Neural progenitor cell (in vitro differentiated cells): ENCODE data around the gene NFATC2. TPM values are rescaled to one million over a fixed set of nuclear protein-coding genes. Genes with fewer than 3 reads are reported as not detected.

Source experiments
- DNase-seq: peaks from one replicate; pipeline ENCODE4 v3.0.0-alpha.2; 2016; ENCODE audit warnings: low spot score
- H2AFZ ChIP-seq: fragments of 200-600 bp; sonication (generic); replicated peaks from 2 replicates; pipeline ENCODE4 v1.6.1; 2016; ENCODE audit warnings: antibody characterized with exemption
- H3F3A ChIP-seq: fragments of 200-600 bp; sonication (generic); 2 replicates; pipeline ENCODE4 v1.6.1; 2016; ENCODE audit warnings: antibody characterized with exemption, low read depth
- H3K27ac ChIP-seq: fragments of 200-600 bp; sonication (generic); 2 replicates; pipeline ENCODE4 v1.5.1; 2016; ENCODE audit warnings: mild to moderate bottlenecking
- H3K27me3 ChIP-seq: fragments of 200-600 bp; sonication (generic); 2 replicates; pipeline ENCODE4 v1.6.1; 2016; ENCODE audit warnings: mild to moderate bottlenecking, moderate library complexity
- H3K36me3 ChIP-seq: fragments of 200-600 bp; sonication (generic); 2 replicates; pipeline ENCODE4 v1.5.1; 2016
- H3K4me1 ChIP-seq: fragments of 200-600 bp; sonication (generic); 2 replicates; pipeline ENCODE4 v1.6.1; 2016; ENCODE audit warnings: mixed run types
- H3K4me2 ChIP-seq: fragments of 200-600 bp; sonication (generic); 2 replicates; pipeline ENCODE4 v1.6.1; 2016
- H3K4me3 ChIP-seq: fragments of 200-600 bp; sonication (generic); 2 replicates; pipeline ENCODE4 v1.5.1; 2016
- H3K79me2 ChIP-seq: fragments of 200-600 bp; sonication (generic); 2 replicates; pipeline ENCODE4 v1.6.1; 2016; ENCODE audit warnings: low read depth
- H3K9ac ChIP-seq: fragments of 200-600 bp; sonication (generic); 2 replicates; pipeline ENCODE4 v1.6.1; 2016
- H3K9me3 ChIP-seq: fragments of 200-600 bp; sonication (generic); 2 replicates; pipeline ENCODE4 v1.5.1; 2016; ENCODE audit warnings: low read depth
- H4K20me1 ChIP-seq: fragments of 200-600 bp; sonication (generic); 2 replicates; pipeline ENCODE4 v1.6.1; 2016; ENCODE audit warnings: low read depth
- H3K27ac Mint-ChIP-seq: 3 replicates; pipeline ENCODE4 v1.8.0; 2021; ENCODE audit warnings: mixed read lengths
- H3K27me3 Mint-ChIP-seq: 2 replicates; pipeline ENCODE4 v1.8.0; 2022; ENCODE audit warnings: low read depth, mild to moderate bottlenecking, inconsistent platforms, moderate library complexity, mixed read lengths; ENCODE audit not compliant: insufficient read depth
- H3K36me3 Mint-ChIP-seq: 3 replicates; pipeline ENCODE4 v1.8.0; 2021; ENCODE audit warnings: mixed read lengths
- H3K4me1 Mint-ChIP-seq: 3 replicates; pipeline ENCODE4 v1.8.0; 2021; ENCODE audit warnings: mixed read lengths
- H3K4me3 Mint-ChIP-seq: 3 replicates; pipeline ENCODE4 v1.8.0; 2021; ENCODE audit warnings: mild to moderate bottlenecking, moderate library complexity, mixed read lengths
- H3K9me3 Mint-ChIP-seq: 3 replicates; pipeline ENCODE4 v1.8.0; 2020; ENCODE audit warnings: mixed read lengths
- CTCF ChIP-seq: fragments of 200-600 bp; sonication (generic); IDR thresholded peaks from 2 replicates; pipeline ENCODE4 v1.5.1; 2017; ENCODE audit warnings: antibody characterized with exemption, mild to moderate bottlenecking
- EZH2 ChIP-seq: fragments of 200-600 bp; sonication (generic); IDR thresholded peaks from 2 replicates; pipeline ENCODE4 v1.6.1; 2017; ENCODE audit warnings: antibody characterized with exemption, mild to moderate bottlenecking, moderate library complexity
- EZH2phosphoT487 ChIP-seq: fragments of 200-600 bp; sonication (generic); IDR thresholded peaks from 2 replicates; pipeline ENCODE4 v1.6.1; 2017; ENCODE audit warnings: antibody characterized with exemption
- total RNA-seq: library from RNA; depleted of rRNA; stranded (reverse); fragments of >200 nt; gene quantifications from 2 replicates; pipeline ENCODE4 v1.2.3, GENCODE V29; 2015; ENCODE audit warnings: low replicate concordance

The NFATC2 gene
- total RNA-seq, 1 donor from 2014 or later = 0.19 TPM

DNA sequence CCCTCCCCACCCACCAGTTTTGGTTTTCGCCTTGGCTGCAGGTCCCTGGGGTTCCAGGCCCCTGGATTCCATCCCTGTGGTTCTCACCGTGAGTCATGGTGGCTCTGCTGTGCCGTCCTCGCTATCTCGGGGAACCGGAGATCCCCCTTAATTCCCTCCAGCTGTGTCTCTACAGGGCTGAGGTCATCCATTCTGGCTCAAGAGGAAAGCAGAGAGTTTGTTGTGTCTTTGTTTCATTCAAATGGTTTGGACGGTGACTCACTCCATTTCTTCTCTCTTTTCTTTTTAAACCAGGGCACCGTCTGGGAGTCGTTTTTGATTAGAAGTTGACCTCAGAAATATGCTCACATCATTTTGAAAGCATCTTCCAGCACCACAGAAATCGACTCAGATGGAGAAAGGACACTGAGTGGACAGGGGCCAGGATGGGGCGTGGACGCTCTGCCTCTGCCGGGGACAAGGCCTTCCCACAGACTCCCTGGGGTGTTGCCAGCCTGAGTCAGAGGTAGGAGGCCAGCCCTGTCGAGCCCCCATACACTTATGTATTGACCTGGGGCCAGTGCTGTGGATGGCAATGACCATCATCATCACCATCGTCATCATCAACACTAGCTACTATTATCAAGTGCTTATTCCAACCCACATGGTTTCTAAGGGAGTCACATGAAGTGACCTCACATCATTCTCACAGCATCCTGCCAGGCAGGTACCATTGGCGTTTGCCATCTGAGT is 176.2 kb downstream of the NFATC2 start:
- H2AFZ ChIP-seq = no peak overlapping the region

DNA sequence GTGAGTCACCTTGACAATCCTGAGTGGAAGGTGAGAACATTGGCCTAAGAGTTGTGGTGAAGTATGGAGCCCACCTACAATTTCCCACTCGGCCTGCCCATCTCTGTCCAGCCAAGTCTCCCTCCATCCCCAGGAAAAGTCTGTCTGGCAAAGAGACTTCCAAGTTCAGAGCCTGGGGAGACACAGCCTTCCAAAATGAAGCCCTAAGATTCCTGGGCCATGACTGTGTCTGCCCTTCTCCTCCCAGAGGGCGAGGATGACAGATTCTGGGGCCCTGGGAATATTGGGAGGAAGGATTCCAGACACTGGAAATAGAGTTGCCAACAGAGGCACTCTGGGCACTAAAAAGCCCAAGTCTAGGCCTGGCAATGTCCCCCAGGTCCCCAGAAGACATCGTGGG is 176.8 kb downstream of the NFATC2 start:
- Histone ChIP-seq H3K79me2 (no peaks in the 10 kb centered on the region), H3K4me3 (no peak overlapping the region), H3K27me3 (no peaks in the 10 kb centered on the region), H3K9me3 (no peaks in the 10 kb centered on the region), H3K36me3 (no peaks in the 10 kb centered on the region), H3K4me2 (no peak overlapping the region), H3K4me1 (no peaks in the 10 kb centered on the region), H4K20me1 (no peaks in the 10 kb centered on the region), H3F3A (no peaks in the 10 kb centered on the region), H3K27ac (no peak overlapping the region), H2AFZ (no peak overlapping the region), H3K9ac (no peak overlapping the region)
- no peak overlapping the region for H3K4me3 Mint-ChIP-seq
- no peaks in the 10 kb centered on the region for H3K36me3 Mint-ChIP-seq
- H3K27me3 Mint-ChIP-seq = no peaks in the 10 kb centered on the region
- H3K27ac Mint-ChIP-seq = no peak overlapping the region
- peaks cover 7% of the 10 kb centered on the region for H3K9me3 Mint-ChIP-seq
- TF ChIP-seq EZH2 (no peak), EZH2phosphoT487 (no peak), CTCF (no peak)
- no peak for DNase-seq
- H3K4me1 Mint-ChIP-seq = peaks cover 8% of the 10 kb centered on the region

More for the DNA sequence above, 176.2 kb downstream of the NFATC2 start:
- Histone ChIP-seq H3K27me3 (no peaks in the 10 kb centered on the region), H3K9me3 (no peaks in the 10 kb centered on the region), H3F3A (no peaks in the 10 kb centered on the region), H3K79me2 (no peaks in the 10 kb centered on the region), H4K20me1 (no peaks in the 10 kb centered on the region), H3K4me3 (no peak overlapping the region), H3K27ac (no peak overlapping the region), H3K36me3 (no peaks in the 10 kb centered on the region), H3K4me2 (no peak overlapping the region), H3K9ac (no peak overlapping the region), H3K4me1 (no peaks in the 10 kb centered on the region)
- DNase-seq = no peak
- H3K9me3 Mint-ChIP-seq = peaks cover 7% of the 10 kb centered on the region
- no peaks in the 10 kb centered on the region for H3K36me3 Mint-ChIP-seq
- no peak for TF ChIP-seq EZH2phosphoT487
- TF ChIP-seq CTCF = no peak
- no peak for TF ChIP-seq EZH2
- no peak overlapping the region for H3K4me3 Mint-ChIP-seq
- H3K27ac Mint-ChIP-seq = no peak overlapping the region
- peaks cover 8% of the 10 kb centered on the region for H3K4me1 Mint-ChIP-seq
- H3K27me3 Mint-ChIP-seq = no peaks in the 10 kb centered on the region

DNA sequence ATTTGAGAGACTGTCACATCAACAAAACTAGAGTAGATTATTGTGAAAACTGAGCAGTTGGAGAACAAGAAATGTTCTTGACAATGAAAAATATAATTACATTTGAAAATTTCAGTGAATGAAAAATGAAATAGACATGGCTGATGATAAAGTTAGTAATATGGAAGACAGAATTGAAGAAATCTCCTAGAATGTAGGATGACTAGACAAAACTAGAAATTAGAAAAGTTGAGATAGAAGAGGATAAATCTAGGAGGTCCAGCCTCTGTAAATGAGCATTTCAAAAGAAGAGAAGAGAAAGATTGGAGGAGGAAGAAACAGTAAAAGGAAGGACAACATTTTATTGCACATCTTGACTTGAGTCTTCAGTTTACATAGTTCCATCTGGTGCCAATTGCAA is 178.7 kb downstream of the NFATC2 start:
- H3K9ac ChIP-seq = no peak overlapping the region
- no peaks in the 10 kb centered on the region for H3K9me3 ChIP-seq
- no peaks in the 10 kb centered on the region for H3K27me3 ChIP-seq
- no peak overlapping the region for H3K4me2 ChIP-seq
- TF ChIP-seq CTCF (no peak), EZH2phosphoT487 (no peak), EZH2 (no peak)
- H3K79me2 ChIP-seq = no peaks in the 10 kb centered on the region
- Mint-ChIP-seq H3K27ac (no peak overlapping the region), H3K9me3 (peaks cover 7% of the 10 kb centered on the region), H3K27me3 (no peaks in the 10 kb centered on the region), H3K36me3 (no peaks in the 10 kb centered on the region), H3K4me1 (peaks cover 8% of the 10 kb centered on the region), H3K4me3 (no peak overlapping the region)
- H4K20me1 ChIP-seq = no peaks in the 10 kb centered on the region
- no peak for DNase-seq
- H2AFZ ChIP-seq = no peak overlapping the region
- no peaks in the 10 kb centered on the region for H3K4me1 ChIP-seq
- no peak overlapping the region for H3K27ac ChIP-seq
- H3K36me3 ChIP-seq = no peaks in the 10 kb centered on the region
- H3K4me3 ChIP-seq = no peak overlapping the region
- H3F3A ChIP-seq = no peaks in the 10 kb centered on the region
